Midbrain (tissue), 1 donor: Measurements from ENCODE around the gene TTC22.
"Not testable (repeated sequence)": the region's sequence is repeated elsewhere in the genome, so short reads cannot be mapped to it uniquely, and the experiment has no call there.

ENCODE experiments used
- DNase-seq: peaks from one replicate; lab custom pipeline; 2025; lab: John Stamatoyannopoulos, UW

The TTC22 gene

DNA sequence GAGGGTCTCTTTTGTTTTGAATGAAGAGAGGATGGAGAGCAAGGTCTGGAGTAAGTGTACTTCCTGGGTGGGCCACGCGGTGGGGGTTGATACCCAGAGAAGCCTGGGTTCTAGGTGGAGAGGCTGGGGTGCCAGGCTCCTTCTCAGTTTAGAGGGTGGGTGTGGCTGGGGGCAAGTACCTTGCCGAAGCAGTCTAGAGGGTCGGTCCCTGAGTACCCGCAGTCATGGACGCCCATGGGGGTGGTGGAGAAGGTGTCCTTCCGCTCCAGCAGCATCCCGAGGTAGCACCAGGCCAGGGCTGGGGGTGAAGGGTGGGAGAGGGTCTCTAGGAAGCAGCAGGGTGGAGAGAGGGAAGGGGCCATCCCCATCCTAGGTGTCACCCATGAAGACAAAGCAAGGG is 14.3 kb downstream of the TTC22 start:
- no peak for DNase-seq

DNA sequence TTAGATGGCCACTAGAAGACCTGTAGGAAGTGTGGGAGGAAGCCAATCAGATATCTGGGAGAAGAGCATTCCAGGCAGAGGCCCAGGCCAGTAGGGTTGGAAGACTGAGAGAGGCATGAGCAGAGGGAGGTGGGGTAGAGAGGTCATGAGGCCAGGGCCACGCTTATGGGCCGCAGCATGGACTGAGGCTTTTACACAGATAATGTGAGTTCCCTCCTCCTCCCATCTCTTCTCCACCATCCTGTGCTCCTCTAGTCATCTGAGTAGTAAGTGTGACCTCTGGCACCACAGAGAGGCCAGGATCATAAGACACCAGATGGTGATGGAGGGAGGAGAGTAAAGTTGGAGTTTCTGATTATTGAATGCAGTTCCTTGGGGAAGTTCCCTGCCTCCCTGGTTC is 17.1 kb downstream of the TTC22 start:
- DNase-seq: no peak

DNA sequence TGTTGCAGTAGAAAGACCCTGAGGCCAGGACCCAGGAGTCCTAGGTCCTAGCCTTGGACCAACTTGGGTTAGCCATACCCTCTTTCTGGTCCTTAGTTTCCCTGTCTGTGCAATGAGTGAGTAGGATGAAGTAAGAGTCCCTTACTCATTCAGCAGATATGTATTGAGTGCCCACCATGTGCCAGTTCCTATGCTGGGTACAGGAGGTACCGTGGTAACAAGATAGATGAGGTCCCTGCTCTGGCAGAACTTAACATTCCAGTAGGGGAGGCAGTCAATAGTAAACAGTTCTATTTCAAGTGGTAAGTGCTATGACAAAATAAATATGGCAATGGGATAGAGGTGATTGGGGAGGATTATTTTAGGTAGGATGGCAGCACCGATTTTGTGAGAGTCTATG is 18.5 kb downstream of the TTC22 start:
- no peak for DNase-seq

DNA sequence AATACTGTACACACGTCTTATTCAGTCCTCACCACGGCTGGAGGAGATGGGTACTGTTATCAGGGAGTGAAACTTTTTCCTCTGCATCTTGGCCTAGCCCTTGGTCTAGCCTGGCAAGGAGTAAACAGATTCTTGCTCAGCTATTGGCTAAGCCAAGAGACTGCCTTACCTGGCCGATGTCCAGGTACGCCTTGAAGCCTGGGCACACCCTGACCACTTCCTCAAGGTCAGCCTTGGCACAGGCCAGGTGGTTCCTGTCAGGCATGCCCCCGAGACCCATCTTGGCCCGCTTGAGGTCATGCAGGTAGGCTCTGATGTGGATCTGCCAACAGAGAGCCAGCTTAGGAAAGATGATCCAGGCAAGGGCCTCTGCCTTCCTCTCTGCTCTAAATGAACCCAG is 19.0 kb downstream of the TTC22 start:
- no peak for DNase-seq

DNA sequence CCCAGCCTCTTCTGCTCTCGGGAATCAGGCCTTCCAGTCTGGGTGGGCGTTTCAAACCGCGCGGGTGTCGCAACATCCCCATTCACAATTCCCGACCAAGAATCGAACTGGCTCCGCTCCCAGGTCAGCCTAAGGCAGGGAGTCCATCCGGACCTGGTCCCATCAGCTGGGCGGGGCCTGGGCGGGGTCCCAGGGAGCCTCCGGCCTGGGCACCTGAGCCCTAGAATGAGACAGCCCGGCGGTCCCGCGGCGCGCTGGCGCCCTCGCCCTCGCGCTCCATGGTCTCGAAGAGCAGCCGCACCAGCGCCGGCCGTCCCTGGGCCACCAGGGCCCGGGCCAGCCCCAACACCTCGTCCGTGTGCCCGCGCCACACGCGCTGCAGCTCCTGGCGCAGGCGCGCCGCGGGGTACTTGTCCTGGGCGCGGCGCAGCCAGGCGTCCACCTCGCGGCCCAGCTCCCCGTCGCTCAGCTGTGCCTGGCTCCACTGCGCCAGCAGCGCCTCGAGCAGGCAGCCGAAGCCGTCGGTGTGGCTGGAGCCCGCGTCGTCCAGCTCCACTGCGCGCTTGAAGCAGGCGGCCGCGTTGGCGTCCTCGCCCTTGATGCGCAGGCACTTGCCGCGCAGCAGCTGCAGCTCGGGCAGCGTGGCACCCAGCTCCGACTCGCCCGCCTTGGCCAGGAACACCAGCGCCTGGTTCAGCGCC is 19.9 kb downstream of the TTC22 start:
- no peak for DNase-seq

DNA sequence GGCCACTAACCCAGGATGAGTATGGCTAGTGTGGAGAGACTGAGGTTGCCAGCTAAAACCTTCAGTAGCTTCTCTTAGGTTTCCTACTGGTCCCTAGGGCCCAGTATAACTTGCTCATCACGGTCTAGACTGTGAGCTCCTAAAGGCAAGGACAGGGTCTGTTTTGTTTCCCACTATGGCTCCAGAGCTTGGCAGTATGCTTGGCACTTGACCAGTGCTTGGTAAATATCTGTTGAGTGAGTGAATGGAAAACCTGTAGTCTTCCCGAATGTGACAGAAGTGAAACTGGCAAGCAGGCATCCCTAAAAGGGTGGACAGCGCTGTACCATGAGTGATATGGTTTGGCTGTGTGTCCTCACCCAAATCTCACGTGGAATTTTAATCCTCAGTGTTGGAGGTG is 23.7 kb downstream of the TTC22 start:
- DNase-seq: no peak

DNA sequence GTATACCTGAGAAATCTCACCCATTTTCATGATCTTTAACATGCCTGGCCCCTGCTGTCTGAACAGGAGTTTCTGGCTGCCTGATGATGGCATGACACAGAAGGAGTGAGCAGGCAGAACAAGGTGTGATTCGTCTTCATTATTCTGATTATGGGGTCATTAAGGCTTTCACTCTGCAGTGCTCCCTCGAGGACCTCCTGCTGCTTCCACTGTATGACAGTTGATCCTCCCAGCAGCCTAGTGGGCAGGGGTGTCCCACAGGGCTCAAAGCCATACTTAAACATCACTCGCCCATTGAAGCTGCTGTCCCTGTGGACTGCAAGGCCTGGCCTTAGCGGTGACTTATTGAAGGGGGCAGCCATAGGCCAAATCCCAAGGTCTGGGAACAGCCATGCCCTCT is 24.1 kb downstream of the TTC22 start:
- DNase-seq: no peak

DNA sequence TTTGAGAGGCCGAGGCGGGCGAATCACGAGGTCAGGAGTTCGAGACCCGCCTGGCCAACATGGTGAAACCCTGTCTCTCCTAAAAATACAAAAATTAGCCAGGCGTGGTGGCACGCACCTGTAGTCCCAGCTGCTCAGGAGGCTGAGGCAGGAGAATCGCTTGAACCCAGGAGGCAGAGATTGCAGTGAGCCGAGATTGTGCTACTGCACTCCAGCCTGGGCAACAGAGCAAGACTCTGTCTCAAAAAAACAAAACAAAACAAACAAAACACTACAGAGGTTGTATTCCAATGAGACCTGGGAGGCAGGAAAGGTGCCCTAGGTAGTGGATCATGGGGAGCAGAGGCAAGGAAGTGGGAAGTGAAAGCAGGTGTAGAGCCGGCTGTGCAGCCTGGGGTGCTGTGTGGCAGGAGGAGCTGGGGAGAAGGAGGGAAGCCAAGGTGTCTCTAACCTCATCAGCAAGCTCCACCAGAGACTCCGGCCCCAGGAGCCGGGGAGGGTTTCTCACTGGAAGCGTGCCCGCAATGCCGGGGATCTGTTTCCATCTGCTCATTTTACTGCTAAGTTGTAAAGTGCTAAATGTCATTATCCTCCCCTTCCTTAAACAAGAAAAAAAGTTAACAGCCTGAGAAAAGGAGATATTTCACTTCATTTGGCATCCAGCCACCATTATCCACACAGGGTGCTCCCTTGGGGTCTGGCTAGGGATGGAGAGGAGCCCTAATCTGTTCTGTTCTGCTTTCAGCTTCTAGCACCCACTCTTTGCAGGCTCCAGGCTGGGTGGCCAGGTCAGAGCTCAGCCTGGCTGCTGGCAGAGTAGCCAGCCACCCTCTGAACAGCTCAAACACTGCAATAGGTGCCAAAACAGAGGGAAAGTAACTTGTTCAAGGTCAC is 25.0 kb downstream of the TTC22 start:
- not testable (repeated sequence) for DNase-seq

DNA sequence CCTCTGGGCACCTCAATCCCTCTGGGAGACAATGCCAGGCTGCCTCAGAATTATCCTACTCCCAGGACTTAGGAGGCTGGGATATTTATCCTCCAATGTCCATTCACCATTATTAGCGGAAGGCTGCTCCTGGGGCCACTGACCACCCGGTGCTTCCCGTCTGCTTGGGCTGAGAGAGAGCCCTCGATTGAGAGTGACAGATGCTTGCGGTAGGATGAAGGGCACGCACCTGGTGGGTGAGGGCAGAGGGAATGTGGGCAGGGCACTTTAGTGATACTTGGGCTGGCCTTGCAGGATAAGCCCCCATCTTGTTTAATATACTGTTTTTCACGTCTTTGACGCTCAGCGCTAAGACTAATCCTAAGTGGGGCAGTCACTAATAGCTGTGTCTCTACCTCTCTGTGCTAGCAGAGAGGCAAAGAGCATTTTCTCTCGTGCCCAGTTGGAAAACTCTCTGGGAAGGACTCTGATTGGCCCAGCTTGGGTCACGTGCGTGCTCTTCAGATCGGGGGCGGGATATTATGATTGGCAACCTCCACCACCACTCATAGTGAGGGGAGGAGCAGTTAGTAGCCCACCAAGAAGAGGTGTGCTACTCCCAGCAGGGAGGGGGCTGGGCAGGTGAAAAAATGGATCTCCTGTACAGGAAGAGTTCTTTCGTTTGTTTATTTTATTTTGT is 26.2 kb downstream of the TTC22 start:
- no peak for DNase-seq

DNA sequence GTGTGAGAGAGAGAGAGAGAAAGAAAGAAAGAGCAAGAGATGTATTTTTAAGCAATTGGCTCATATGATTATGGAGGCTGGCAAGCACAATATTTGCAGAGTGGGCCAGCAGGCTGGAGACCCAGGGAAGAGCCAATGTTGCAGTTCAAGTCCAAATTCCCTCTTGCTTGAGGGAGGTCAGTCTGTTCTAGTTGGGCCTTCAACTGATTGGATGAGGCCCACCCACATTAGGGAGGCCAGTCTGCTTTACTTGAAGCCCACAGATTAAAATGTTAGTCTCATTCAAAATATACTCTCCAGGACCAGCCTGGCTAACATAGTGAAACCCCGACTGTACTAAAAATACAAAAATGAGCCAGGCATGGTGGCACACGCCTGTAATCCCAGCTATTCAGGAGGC is 28.2 kb downstream of the TTC22 start:
- DNase-seq: no peak

DNA sequence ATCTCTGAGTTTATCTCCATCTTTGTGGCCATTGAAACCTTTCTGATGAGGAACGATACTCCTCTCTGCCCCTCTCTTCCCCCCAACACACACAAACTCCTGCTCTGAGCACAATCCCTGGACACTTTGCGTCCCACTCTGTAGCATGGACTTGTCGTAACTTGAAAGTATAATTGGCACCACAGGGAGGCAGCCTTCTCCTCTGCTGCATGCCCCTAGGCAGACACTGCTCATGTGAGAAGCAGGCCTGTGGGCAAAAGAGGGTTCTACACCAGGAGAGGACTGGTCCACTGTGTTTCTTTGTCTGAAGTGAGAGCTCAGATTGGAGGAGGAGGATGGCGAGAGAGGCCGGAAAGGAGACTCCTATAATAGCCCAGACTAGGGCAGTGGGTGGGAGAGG is 33.0 kb downstream of the TTC22 start:
- DNase-seq: no peak

DNA sequence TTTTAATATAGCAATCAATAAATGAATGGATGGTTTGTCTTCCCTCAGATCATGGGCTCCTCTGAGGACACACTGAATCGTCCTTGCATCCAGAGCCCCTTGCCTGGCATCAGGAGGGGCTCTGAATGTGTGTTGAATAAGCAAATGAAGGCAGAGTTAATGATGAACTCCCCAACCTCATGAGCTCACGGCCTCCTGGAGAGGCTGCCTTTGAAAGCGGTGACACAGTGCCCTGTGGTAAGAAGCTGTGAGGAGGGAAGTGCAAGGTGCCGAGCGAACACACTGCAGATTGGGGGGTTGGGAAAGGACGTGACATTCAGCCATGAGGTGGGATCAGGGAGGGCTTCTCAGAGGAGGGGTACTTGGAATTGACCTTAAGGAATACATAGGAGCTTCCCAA is 33.6 kb downstream of the TTC22 start:
- no peak for DNase-seq

DNA sequence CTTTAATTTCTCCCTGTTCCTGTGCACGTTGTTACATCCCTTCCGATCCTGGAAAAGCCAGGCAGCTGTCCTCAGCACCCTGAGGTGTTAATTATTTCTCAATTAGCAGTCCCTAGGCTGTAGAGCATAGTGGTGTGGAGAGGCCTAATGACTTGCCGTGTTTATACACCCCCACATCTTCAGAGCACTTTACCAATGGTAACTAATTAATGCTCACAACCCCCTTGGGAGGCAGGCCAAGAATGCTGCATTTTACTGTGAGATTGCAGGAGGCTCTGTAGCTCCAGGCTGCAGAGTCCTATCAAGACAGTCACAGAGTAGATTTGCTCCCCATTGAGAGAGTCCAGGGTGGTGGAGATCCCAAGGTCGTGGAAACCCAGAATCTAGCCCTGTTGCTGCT is 34.4 kb downstream of the TTC22 start:
- DNase-seq: no peak

DNA sequence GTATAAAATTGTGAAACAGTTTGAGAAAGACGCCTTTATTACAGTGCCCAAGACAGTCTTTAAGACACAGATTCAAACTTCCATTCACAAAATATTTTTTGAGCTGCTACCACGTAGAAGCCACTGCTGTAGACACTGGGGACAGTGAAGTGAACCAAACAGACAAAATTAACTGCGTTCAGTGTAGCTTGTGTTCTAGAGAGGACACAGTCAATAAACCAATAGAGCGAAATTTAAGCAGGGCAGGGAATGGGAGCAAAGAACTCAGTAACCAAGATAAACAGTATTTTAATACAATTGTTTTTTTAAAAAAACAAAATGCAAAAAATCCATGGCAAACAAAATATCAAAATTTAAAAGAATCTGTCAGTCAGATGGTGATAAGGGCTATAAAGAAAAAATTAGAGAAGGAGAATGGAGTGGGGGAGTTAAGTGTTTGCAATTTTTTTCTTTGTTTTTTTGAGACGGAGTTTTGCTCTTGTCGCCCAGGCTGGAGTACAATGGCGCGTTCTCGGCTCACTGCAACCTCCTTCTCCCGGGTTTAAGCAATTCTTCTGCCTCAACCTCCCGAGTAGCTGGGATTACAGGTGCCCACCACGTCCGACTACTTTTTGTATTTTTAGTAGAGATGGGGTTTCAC is 36.1 kb downstream of the TTC22 start:
- DNase-seq: no peak

DNA sequence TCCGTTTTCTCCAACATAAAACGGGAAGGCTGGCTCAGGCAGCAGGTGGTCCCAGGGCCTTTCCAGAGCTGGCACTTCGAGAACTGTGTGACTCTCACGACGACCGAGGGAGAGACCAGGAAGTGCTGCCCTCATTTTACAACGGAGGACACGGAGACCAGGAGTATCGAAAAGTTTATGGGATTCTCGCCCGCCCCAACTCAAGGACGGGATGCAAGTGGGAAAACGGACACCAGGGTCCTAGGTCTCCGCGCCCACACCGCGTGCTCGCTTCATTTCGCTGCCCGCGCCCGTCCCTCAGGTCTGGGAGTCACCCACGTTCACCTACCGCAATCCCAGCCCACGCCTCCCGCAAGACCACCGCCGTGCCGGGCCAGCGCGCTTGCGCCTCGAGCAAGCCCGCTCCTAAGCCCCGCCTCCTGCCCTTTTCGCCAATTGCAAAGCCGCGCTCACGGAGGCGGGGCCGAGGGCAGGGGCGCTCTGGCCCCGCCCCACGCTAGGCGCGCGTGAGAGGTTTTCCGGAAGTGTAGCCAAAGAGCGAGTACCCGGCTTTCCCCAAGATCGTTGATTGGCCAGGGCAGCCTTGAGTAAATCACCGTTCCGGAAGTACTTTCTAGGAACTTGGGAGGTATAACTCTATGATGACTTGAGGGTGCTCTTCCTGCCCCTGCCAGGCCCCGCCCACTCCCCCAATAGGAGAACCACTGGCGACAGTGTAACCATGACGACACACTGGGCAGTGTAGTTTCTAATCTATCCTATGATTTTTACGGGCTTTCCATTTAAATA is 36.8 kb downstream of the TTC22 start, which contains the start of gene PARS2:
Gene PARS2, minus strand, starts transcription at position 391 of the 789 bp plus-strand sequence. CDS start 5,362 bp downstream, outside the sequence.
- DNase-seq: peak; percentile 100

DNA sequence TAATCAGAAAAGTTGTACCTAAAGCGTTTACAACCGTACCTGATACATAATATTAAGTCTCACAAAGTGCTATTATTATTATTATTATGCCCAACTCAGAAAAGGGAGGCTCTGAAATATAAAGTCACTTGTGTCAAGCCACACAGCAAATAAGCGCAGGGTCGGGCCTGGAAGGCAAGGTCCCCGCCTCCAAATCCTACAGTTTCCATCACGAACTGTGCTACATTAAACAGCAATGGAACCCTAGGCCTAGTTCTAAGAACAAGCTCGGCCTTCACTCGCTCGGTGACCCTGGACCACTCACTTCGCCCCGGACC is 37.3 kb downstream of the TTC22 start:
- DNase-seq: no peak

DNA sequence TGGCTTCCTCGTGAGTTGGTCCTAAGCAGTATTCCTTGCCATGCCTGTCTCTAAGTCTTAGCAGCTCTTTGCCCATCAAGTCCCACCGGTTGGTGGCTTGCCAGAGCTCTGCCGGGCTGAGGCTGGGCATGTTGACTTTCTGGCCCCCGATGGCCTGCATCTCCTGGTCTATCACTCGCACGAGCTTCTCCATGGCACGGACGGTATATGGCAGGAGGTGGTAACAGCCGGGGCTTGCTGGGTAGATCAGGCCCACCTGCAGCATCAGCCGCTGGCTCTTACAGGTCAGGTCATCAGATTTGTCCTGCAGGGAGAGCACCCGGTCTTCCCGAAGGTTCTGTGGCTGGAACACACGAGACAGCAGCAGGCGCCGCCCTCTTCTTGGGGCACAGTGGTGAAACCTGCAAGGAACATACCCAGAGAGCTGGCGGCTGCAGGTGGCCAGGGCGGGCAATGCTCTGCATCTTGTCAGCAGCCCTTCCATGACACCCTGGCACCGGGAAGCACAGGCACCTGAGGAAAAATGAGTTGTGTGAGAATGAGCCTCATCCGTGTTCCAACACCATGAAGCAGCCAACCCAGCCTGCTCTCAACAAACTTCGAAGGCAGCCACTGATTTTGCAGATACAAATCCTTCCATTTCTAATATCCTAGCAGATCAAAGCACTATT is 42.3 kb downstream of the TTC22 start:
- no peak for DNase-seq

DNA sequence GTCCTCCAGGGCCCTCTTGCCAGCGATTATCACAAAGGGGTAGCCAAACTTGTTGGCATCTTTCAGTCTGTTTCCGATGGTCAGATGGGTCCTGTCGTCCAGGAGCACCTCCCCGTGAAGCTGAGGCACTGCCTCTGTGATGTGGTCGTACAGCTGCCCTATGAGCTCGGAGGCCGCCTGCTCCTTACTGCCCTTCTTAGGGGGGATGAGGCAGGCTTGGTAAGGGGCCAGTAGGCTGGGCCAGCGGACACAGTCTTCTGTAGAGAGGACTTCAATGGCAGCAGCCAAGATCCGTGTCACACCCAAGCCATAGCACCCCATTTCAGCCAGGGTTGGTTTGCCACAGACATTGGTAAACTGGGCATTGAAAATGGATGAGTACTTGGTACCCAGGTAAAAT is 43.3 kb downstream of the TTC22 start:
- no peak for DNase-seq

DNA sequence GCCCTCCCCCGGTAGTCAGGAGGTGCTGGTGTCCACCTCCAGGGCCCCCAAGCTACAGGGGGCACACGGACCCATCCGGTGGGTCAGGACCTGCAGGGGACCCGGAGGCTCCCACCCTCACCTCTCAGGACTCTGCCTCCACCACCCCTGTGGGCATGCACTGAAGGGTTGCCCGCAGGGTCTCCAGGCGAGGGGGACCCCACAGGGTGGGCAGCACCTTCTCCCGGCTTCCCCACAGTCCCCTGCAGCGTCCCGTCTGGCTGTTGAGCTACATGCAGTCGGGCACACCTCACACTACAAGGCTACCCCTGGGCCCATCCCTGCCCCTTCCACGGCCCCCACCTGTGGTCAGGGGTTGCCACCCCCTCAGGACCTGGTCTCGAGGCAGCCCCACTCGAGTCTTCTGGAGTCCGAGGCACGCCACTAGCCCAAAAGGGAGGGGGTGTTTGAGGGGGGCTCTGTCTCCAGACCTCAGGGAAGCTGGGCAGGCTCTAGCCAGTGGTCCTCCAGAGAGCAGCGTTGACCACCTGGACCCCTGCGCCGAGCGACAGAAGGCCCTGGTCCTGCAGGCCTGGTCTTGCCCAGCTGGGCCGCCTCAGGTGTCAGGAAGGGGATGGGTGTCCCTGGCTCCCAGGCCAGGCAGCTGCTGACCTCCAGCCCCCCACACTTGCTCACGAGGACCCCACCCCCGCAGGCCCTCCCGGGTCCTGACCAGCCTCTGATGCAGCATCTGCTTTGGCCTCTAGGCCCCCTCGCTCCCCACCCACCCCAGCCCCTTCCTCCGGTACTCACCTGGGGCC is 46.4 kb downstream of the TTC22 start:
- no peak for DNase-seq

DNA sequence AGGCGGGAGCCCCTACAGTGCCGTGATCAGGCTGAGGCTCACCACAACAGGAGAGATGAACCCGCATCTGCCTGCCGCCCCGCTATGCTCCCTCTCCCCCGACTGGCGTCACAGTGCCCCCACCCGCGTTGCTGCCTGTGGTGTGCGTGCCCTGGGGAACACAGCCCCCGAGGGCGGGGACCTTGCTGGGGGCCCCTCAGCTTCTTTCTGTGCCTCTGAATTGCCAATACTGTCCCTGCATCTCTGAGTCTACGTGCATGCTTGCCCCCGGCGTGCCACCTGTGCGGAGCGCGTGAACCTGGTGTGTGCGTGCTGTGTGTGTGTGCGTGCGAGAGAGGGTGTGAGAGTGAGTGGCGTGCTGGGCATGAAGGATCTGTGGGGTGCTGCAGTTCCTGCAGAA is 47.1 kb downstream of the TTC22 start:
- no peak for DNase-seq
